Left lobe of liver (tissue), 2 donors: ENCODE measurements around the gene FKBP3. TPM values are rescaled to one million over a fixed set of nuclear protein-coding genes. Genes with fewer than 3 reads are reported as not detected.
"Not testable (repeated sequence)": the region's sequence is repeated elsewhere in the genome, so short reads cannot be mapped to it uniquely, and the experiment has no call there.

Source experiments
- ATAC-seq: fragments of 200-7000 bp; cut with Tn5 transposase; one replicate; pipeline ENCODE4 v1.9.1; 2020; ENCODE audit warnings: mild to moderate bottlenecking, moderate library complexity
- DNase-seq: peaks from one replicate; pipeline ENCODE4 v3.0.0-alpha.2; 2020; ENCODE audit warnings: low spot score
- total RNA-seq: library from RNA; stranded (reverse); gene quantifications from one replicate; pipeline ENCODE4 v1.2.1, GENCODE V29; 2021
- donor health status: DM: no; HTN: no; CAD: no; lungs with moderate emphysema.
- donor health status: DM: no; HTN: yes; CAD: no.

FKBP3 gene
- total RNA-seq: 24.1 TPM

GRCh38 chr14:45134051-45134958, at the start of gene FKBP3:
TSS of gene FKBP3 (minus strand) at chr14:45134481. CDS start at chr14:45134456, 25 bp downstream.
- peak; percentile 95 for ATAC-seq
- DNase-seq: peak; percentile 97

DNA sequence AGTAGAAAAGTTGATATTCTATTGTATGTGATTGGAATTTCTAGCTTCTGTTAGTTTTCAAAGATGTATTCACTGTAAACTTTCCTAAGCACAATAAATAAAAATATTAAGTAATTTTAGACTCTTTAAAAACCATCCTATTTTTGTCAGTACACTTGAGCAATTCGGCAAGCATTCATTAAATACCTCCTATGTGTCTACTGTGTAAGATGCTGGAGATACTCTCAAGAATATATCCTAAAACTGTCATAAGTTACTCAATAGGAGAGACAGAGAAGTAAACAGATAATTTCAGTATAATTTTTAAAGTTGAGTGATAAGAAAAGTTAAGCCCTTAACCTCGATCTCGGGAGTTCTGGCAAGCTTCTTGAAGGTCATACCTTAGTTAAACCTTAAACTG, 47.5 kb upstream of the FKBP3 start:
- ATAC-seq (no peak), DNase-seq (no peak)

GRCh38 chr14:45181329-45181728, 47.0 kb upstream of the FKBP3 start:
- DNase-seq (no peak), ATAC-seq (no peak)

- no peak for DNase-seq
- no peak for ATAC-seq
Observed at GRCh38 chr14:45177076-45177475, 42.8 kb upstream of the FKBP3 start.

GRCh38 chr14:45169906-45170305, 35.6 kb upstream of the FKBP3 start:
- peak; percentile 85 for ATAC-seq
- DNase-seq: no peak

DNA sequence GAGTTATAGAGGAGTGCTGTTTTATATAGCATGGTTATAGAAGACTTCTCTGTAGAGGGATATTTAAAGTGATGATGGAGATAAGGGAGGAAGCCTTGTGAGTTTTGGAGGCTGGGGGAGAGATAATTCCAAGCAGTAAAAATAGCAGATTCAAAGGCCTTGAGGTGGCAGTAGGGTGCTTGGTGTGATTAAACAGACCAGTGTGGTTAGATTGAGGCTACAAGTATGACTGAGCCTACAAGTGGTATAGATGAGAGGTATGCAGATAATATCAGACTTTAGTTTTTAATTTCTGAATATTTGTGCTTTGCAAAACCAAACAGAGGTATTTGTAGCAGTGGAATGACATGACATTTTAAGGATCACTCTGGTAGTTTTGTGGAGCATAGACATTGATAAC, 21.8 kb upstream of the FKBP3 start:
- no peak for DNase-seq
- no peak for ATAC-seq

GRCh38 chr14:45150386-45150890, 16.2 kb upstream of the FKBP3 start:
- ATAC-seq: no peak
- DNase-seq: no peak

DNA sequence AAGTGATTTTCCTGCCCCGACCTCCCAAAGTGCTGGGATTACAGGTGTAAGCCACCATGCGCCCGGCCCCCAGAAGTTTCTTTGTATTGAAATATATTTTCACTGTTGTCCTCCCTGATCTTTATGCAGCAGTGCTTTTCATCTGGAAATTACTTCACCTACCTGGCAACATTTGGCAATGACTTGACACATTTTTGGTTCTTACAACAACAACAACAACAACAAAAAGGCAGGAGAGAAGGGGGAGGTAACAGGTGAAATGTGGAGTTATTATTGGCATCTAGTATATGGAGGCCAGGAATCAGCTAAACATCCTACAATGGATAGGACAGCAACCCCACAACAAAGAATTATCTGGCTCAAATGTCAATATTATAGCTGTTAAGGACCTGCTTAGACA, 15.3 kb upstream of the FKBP3 start:
- DNase-seq (no peak), ATAC-seq (no peak)

- no peak for ATAC-seq
Observed at GRCh38 chr14:45145214-45145613, 10.9 kb upstream of the FKBP3 start.

DNA sequence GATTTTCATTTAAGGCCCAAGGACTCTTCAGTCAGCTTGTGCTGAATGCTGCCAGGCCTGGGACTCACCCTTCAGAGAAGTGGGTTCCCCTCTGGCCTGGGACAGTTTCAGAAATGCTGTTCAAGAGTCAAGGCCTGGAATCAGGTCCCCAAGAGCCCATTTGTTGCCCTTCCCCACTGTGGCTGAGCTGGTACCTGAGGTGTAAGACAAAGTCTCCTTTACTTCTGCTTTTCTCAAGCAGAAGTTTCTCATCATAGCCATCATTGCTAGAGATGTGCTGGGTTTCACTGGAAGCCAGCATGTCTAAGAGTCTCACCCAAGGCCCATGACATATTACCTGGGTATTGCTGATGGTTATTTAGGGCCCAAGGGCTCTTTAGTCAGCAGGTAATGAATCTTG, 10.4 kb upstream of the FKBP3 start:
- DNase-seq (no peak), ATAC-seq (no peak)

More at GRCh38 chr14:45145214-45145613, 10.9 kb upstream of the FKBP3 start:
- DNase-seq: no peak

- not testable (repeated sequence) for DNase-seq, ATAC-seq
Observed at GRCh38 chr14:45142083-45142482, 7.8 kb upstream of the FKBP3 start.

GRCh38 chr14:45140661-45141187, 6.4 kb upstream of the FKBP3 start:
- ATAC-seq (no peak), DNase-seq (no peak)

DNA sequence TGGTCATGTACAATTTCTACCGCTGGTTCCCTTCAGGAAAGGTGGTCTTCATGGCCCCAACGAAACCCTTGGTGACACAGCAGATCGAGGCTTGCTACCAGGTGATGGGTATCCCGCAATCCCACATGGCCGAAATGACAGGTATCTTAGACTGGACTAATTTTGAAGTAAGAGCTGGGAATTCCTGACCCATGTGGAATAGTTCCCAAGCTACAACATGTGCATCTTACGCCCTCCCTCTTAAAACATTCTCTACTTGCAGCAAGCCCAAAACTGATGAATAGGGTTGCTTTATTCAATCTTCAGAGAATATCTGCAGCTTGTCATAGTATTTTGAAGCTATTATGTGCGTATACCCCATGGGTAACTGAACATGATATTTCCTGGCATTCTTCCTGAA, 2.1 kb upstream of the FKBP3 start:
- no peak for ATAC-seq
- DNase-seq: no peak

- ATAC-seq (peak; percentile 72), DNase-seq (peak; percentile 93)
Observed at GRCh38 chr14:45135659-45136395, 1.5 kb upstream of the FKBP3 start, which contains the start of gene FANCM. TSS of gene FANCM (plus strand) at chr14:45135930. CDS start at chr14:45136032, 102 bp downstream.

GRCh38 chr14:45135156-45135555, 875 bp upstream of the FKBP3 start:
- DNase-seq: no peak
- ATAC-seq: no peak

GRCh38 chr14:45133683-45134050, 614 bp downstream of the FKBP3 start:
- DNase-seq (no peak), ATAC-seq (peak; percentile 13)

GRCh38 chr14:45128963-45129629, 5.2 kb downstream of the FKBP3 start:
- ATAC-seq: no peak
- DNase-seq: no peak

- no peak for DNase-seq
- no peak for ATAC-seq
Observed at GRCh38 chr14:45125754-45126153, 8.5 kb downstream of the FKBP3 start.

GRCh38 chr14:45123271-45123670, 11.0 kb downstream of the FKBP3 start:
- ATAC-seq: no peak

DNA sequence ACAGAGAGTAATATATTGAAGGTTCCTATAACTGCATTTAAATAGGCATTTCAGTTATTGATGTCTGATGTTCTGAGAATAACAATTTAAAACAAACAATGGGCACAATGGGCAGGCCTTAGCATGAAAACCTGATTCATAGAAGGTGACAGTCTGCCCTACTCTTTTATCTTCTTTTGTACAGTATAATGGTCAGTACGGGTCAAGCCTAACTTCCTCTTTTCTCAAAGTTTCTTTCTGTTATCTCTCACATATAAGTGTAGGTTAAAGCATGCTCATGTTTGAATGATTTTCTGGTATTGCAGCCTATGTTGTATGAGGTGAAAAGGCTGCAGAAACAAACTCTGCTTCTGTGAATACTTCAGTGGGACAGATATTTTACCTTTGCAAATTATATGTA, 14.2 kb downstream of the FKBP3 start:
- DNase-seq: no peak
- no peak for ATAC-seq

More at GRCh38 chr14:45123271-45123670, 11.0 kb downstream of the FKBP3 start:
- DNase-seq: no peak

GRCh38 chr14:45118594-45118993, 15.7 kb downstream of the FKBP3 start:
- ATAC-seq (no peak), DNase-seq (no peak)
